Melanocyte of skin (primary cell): Measurements from ENCODE around the gene MUCL1. TPM values are rescaled to one million over a fixed set of nuclear protein-coding genes. Genes with fewer than 3 reads are reported as not detected.

Source experiments
- total RNA-seq, 2 donors: library from RNA; depleted of rRNA; stranded (reverse); fragments of >200 nt; gene quantifications; 2 replicates each; pipeline ENCODE4 v1.2.3, GENCODE V29; 2012

MUCL1 gene, protein sequence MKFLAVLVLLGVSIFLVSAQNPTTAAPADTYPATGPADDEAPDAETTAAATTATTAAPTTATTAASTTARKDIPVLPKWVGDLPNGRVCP
- total RNA-seq, result not detected

GRCh38 chr12:54853933-54854538 lies at the start of gene MUCL1:
MUCL1 (plus strand) TSS chr12:54854516; CDS start chr12:54854583, 67 bp downstream.

Other genes starting within 250 kb of the MUCL1 start
- not detected for gene LACRT, start 219.6 kb upstream of the MUCL1 start, total RNA-seq
- not detected for gene DCD, start 206.2 kb upstream of the MUCL1 start, total RNA-seq
- gene TESPA1, start 130.2 kb downstream of the MUCL1 start, total RNA-seq, result not detected
- gene NEUROD4, start 165.5 kb downstream of the MUCL1 start, total RNA-seq, result not detected